Spleen (tissue), 7 donors: ENCODE results near the gene LNX2.

Source experiments
- CTCF ChIP-seq, 11 experiments: fragments of 200-600 bp in 7 of 11; fragments of 450-650 bp in 4 of 11; sonication (generic) in 4 of 11; IDR thresholded peaks in 8 of 11; conservative IDR thresholded peaks in 3 of 11; 1 replicate in 7 of 11; 2 replicates in 4 of 11; pipeline versions ENCODE4 v1.4.0 to v1.8.0; 2016 to 2021; ENCODE audit warnings: antibody characterized with exemption in 11 of 11, inconsistent platforms in 4 of 11, mild to moderate bottlenecking in 1 of 11
- POLR2A ChIP-seq, 3 donors: fragments of 450-650 bp; IDR thresholded peaks; one replicate each; pipeline ENCODE4 v1.5.1; 2017; ENCODE audit warnings: antibody characterized with exemption in 3 of 3, mild to moderate bottlenecking in 1 of 3
- POLR2AphosphoS5 ChIP-seq, 3 donors: sonication (generic); formaldehyde crosslinking; IDR thresholded peaks; one replicate each; pipeline ENCODE4 v1.5.1; 2017; ENCODE audit warnings: antibody characterized with exemption in 3 of 3
- donor health status: DM: no; HTN: no; CAD: no; lungs with moderate emphysema.
- donor health status: DM: no; HTN: no; CAD: no.
- donor health status: DM: no; HTN: no; CAD: no.

GRCh38 chr13:27595055-27595811, 25.1 kb downstream of the LNX2 start:
- no peak for TF ChIP-seq CTCF (IDR thresholded peaks at IDR 0.05 in 8 of 11, conservative IDR thresholded peaks at IDR 0.05 in 3 of 11)
- TF ChIP-seq POLR2AphosphoS5 (IDR thresholded peaks at IDR 0.05) = no peak
- no peak for TF ChIP-seq POLR2A (IDR thresholded peaks at IDR 0.05)
